Measurements from ENCODE around the gene GATAD2A. TPM values are rescaled to one million over a fixed set of nuclear protein-coding genes. Genes with fewer than 3 reads are reported as not detected.

The GATAD2A gene
- total RNA-seq, 1 experiment from 2014 or later: 99.6 TPM

DNA sequence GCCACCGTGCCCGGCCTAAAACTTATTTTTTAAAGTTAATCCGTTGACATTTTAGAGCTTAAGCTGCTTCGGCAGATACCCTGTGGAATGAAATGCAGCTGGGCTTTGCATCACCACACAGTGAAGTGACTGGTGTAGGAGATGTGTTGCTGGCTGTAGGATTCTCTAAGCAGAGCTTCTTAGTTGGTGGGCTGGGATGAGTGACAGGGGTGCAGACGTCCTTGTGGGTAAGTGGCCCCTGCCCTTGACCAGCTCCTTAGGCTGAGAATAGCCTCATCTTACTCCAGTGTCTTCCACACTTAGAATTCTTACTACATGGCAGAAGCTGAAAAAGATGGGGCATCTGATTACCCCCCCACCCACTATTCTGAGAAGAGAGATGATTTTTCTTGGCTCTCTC lies 11.6 kb downstream of the GATAD2A start:
- no peak for DNase-seq (ENCODE audit: low read depth, low spot score)
- ATAC-seq: no peak
- Histone ChIP-seq H3K36me3 (ENCODE audit: control insufficient read depth, insufficient read depth, low read length) (no peaks in the 10 kb centered on the region), H3K27me3 (ENCODE audit: control insufficient read depth, insufficient read depth, low read length) (no peaks in the 10 kb centered on the region), H3K4me1 (ENCODE audit: control insufficient read depth, insufficient read depth, low read length) (no peaks in the 10 kb centered on the region), H3K9me3 (ENCODE audit: control insufficient read depth, insufficient read depth, low read depth, low read length) (no peaks in the 10 kb centered on the region), H3K4me3 (ENCODE audit: low read depth in 2 of 2, low read length in 2 of 2) (no peak overlapping the region), H3K27ac (ENCODE audit: low read length) (no peak overlapping the region)
- POLR2A ChIA-PET: interaction anchor here (0.5 to 0.7 kb wide), 2 partner anchors 12 to 350 kb away, joined by 3 to 4 read pairs; partner anchors contain the start of gene GATAD2A
- TF ChIP-seq, protein P1, sequence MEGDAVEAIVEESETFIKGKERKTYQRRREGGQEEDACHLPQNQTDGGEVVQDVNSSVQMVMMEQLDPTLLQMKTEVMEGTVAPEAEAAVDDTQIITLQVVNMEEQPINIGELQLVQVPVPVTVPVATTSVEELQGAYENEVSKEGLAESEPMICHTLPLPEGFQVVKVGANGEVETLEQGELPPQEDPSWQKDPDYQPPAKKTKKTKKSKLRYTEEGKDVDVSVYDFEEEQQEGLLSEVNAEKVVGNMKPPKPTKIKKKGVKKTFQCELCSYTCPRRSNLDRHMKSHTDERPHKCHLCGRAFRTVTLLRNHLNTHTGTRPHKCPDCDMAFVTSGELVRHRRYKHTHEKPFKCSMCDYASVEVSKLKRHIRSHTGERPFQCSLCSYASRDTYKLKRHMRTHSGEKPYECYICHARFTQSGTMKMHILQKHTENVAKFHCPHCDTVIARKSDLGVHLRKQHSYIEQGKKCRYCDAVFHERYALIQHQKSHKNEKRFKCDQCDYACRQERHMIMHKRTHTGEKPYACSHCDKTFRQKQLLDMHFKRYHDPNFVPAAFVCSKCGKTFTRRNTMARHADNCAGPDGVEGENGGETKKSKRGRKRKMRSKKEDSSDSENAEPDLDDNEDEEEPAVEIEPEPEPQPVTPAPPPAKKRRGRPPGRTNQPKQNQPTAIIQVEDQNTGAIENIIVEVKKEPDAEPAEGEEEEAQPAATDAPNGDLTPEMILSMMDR (IDR thresholded peaks at IDR 0.05): no peak
- TF ChIP-seq, protein P2, sequence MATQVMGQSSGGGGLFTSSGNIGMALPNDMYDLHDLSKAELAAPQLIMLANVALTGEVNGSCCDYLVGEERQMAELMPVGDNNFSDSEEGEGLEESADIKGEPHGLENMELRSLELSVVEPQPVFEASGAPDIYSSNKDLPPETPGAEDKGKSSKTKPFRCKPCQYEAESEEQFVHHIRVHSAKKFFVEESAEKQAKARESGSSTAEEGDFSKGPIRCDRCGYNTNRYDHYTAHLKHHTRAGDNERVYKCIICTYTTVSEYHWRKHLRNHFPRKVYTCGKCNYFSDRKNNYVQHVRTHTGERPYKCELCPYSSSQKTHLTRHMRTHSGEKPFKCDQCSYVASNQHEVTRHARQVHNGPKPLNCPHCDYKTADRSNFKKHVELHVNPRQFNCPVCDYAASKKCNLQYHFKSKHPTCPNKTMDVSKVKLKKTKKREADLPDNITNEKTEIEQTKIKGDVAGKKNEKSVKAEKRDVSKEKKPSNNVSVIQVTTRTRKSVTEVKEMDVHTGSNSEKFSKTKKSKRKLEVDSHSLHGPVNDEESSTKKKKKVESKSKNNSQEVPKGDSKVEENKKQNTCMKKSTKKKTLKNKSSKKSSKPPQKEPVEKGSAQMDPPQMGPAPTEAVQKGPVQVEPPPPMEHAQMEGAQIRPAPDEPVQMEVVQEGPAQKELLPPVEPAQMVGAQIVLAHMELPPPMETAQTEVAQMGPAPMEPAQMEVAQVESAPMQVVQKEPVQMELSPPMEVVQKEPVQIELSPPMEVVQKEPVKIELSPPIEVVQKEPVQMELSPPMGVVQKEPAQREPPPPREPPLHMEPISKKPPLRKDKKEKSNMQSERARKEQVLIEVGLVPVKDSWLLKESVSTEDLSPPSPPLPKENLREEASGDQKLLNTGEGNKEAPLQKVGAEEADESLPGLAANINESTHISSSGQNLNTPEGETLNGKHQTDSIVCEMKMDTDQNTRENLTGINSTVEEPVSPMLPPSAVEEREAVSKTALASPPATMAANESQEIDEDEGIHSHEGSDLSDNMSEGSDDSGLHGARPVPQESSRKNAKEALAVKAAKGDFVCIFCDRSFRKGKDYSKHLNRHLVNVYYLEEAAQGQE (IDR thresholded peaks at IDR 0.05; ENCODE audit: insufficient read depth in 1 of 2, low read depth in 2 of 2, low read length in 1 of 2): no peak
- TF ChIP-seq POLR2AphosphoS5 (IDR thresholded peaks at IDR 0.05; ENCODE audit: low read depth, low read length) (no peak), SIN3A (IDR thresholded peaks at IDR 0.05; ENCODE audit: borderline replicate concordance, insufficient read depth, low read depth, low read length) (no peak), TCF7L2 (IDR thresholded peaks at IDR 0.05; ENCODE audit: low read depth, low read length) (no peak)
- in situ Hi-C loops (cut with HindIII; ENCODE audit: low pct_unique_long_range_greater_than_20kb, low sequenced_read_pairs) (no loop called here), intact Hi-C loops (cut with micrococcal nuclease; ENCODE audit: unreplicated experiment) (no loop called here)
- BruUV-seq (replicated peaks): no TSS peak
- CTCF ChIA-PET: no interaction called here

DNA sequence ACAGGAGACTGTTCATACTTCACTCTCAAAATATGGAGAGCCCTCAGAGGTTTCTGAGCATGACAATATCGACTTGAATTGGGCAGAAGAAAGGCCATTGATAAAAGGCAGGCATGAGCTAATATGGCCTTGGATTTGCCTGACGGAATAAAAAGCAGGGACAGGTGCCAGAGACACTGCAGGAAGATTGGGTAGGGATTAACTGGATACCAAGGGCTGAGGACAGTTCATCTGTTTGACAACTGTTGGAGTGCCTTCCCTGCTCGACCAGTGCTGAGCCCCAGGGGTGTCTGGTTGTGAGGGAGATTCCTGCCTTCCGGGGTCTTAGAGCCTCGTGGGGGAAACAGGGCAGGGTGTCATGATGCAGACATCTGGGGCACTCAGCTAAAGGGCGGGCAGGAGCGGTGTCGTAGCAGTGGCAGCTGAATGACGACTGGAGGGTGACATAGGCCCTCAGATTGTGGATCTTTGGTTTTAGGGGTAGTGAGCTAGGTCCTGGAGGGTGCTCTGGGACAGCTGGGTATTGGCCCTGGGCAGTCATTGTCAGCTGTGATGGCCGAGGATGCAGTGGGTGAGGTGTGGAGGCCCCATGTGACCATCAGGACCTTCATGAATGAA lies 12.3 kb downstream of the GATAD2A start:
- ChIA-PET CTCF (no interaction called here), POLR2A (interaction anchor here (0.7 kb wide), 1 partner anchor 12 kb away, joined by 3 read pairs; the partner anchor contains the start of gene GATAD2A)
- TF ChIP-seq, protein P1 (IDR thresholded peaks at IDR 0.05): no peak
- TF ChIP-seq POLR2AphosphoS5 (IDR thresholded peaks at IDR 0.05; ENCODE audit: low read depth, low read length): no peak
- TF ChIP-seq SIN3A (IDR thresholded peaks at IDR 0.05; ENCODE audit: borderline replicate concordance, insufficient read depth, low read depth, low read length): no peak

More for the DNA sequence above, 12.3 kb downstream of the GATAD2A start:
- H3K4me1 ChIP-seq (ENCODE audit: control insufficient read depth, insufficient read depth, low read length): no peaks in the 10 kb centered on the region
- no TSS peak for BruUV-seq (replicated peaks)
- no peaks in the 10 kb centered on the region for H3K9me3 ChIP-seq (ENCODE audit: control insufficient read depth, insufficient read depth, low read depth, low read length)
- ATAC-seq (no peak), DNase-seq (ENCODE audit: low read depth, low spot score) (no peak)
- no peak overlapping the region for H3K27ac ChIP-seq (ENCODE audit: low read length)
- intact Hi-C loops (cut with micrococcal nuclease; ENCODE audit: unreplicated experiment) (no loop called here), in situ Hi-C loops (cut with HindIII; ENCODE audit: low pct_unique_long_range_greater_than_20kb, low sequenced_read_pairs) (no loop called here)
- no peaks in the 10 kb centered on the region for H3K27me3 ChIP-seq (ENCODE audit: control insufficient read depth, insufficient read depth, low read length)
- no peaks in the 10 kb centered on the region for H3K36me3 ChIP-seq (ENCODE audit: control insufficient read depth, insufficient read depth, low read length)
- no peak overlapping the region for H3K4me3 ChIP-seq (ENCODE audit: low read depth in 2 of 2, low read length in 2 of 2)

Data from Panc1 (cell line).